Esophagus muscularis mucosa (tissue), 4 donors: Measurements from ENCODE around the gene ZBTB12. TPM values are rescaled to one million over a fixed set of nuclear protein-coding genes. Genes with fewer than 3 reads are reported as not detected.

ENCODE experiments used
- DNase-seq: peaks from one replicate; pipeline ENCODE4 v3.0.0-alpha.2; 2017; ENCODE audit errors: extremely low spot score
- H3K27ac ChIP-seq, 4 donors: fragments of 200-600 bp; sonication (generic); replicated peaks in 1 of 4; 1 replicate in 3 of 4; 2 replicates in 1 of 4; pipeline ENCODE4 v1.5.1; 2016 to 2019; ENCODE audit warnings: mild to moderate bottlenecking in 1 of 4
- H3K27me3 ChIP-seq, 4 donors: fragments of 200-600 bp; sonication (generic); one replicate each; pipeline versions ENCODE4 v1.5.1 to v1.6.0; 2016 to 2019
- H3K36me3 ChIP-seq, 4 donors: fragments of 200-600 bp; sonication (generic); one replicate each; pipeline ENCODE4 v1.5.1; 2016 to 2019
- H3K4me1 ChIP-seq, 4 donors: fragments of 200-600 bp; sonication (generic); one replicate each; pipeline ENCODE4 v1.5.1; 2016 to 2019
- H3K4me3 ChIP-seq, 4 donors: fragments of 200-600 bp; sonication (generic); 1 replicate in 2 of 4; 2 replicates in 2 of 4; pipeline ENCODE4 v1.5.1; 2016 to 2019; ENCODE audit warnings: mild to moderate bottlenecking in 4 of 4, moderate library complexity in 1 of 4
- H3K9me3 ChIP-seq, 4 donors: fragments of 200-600 bp; sonication (generic); 1 replicate in 3 of 4; 2 replicates in 1 of 4; pipeline ENCODE4 v1.5.1; 2016 to 2019
- EP300 ChIP-seq: sonication (generic); formaldehyde crosslinking; IDR thresholded peaks from one replicate; pipeline ENCODE4 v1.6.1; 2017; ENCODE audit warnings: antibody characterized with exemption
- POLR2A ChIP-seq: fragments of 450-650 bp; IDR thresholded peaks from one replicate; pipeline ENCODE4 v1.6.1; 2017; ENCODE audit warnings: antibody characterized with exemption, moderate library complexity, mild to moderate bottlenecking, low read depth
- POLR2AphosphoS5 ChIP-seq, 2 donors: sonication (generic); formaldehyde crosslinking; IDR thresholded peaks; one replicate each; pipeline ENCODE4 v1.6.1; 2017; ENCODE audit warnings: antibody characterized with exemption in 2 of 2
- WGBS: methylation state at CpG from one replicate; pipeline ENCODE4 v1.1.5; 2018; 5-methylcytosine and 5-hydroxymethylcytosine counted together
- intact Hi-C: fragments of 100-400 bp; cut with DNase I; formaldehyde crosslinking; loops from one replicate; pipeline ENCODE4 v1.15.1; 2023
- total RNA-seq, 4 donors: library from RNA; depleted of rRNA; stranded (reverse); fragments of >200 nt; gene quantifications; one replicate each; pipeline versions ENCODE4 v1.1.0 to v1.2.1, GENCODE V29; 2016
- TF ChIP-seq, protein P1 (sequence below), 3 experiments: fragments of 200-600 bp in 2 of 3; fragments of 450-650 bp in 1 of 3; sonication (generic) in 2 of 3; IDR thresholded peaks; one replicate each; pipeline ENCODE4 v1.5.1; 2017 to 2019; ENCODE audit warnings: antibody characterized with exemption in 3 of 3, mild to moderate bottlenecking in 2 of 3, moderate library complexity in 1 of 3

Gene ZBTB12
- total RNA-seq, 4 donors from 2014 or later: 0.66 to 2.5 (median 1.6) TPM

DNA sequence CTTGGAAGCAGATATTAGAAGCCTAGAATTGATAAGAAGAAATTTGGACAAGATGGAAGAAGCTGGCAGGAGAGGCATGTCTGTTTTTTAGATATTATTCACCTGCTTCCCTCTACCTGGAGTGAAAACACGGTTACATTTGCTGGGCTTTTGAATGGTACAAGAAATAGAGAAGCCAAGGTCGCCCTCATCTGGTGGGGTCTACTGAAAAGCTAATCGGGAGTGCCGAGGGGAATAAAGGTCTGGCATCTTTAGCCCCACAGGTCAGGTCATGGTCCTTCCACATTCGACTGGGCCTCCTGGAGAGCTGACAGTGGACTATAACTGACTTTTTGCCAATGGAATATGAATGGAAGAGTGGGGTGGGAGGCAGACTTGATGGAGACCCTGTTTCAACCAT lies 21.1 kb upstream of the ZBTB12 start:
- no peak overlapping the region for H3K27ac ChIP-seq
- DNase-seq: no peak
- H3K4me3 ChIP-seq: no peak overlapping the region
- WGBS: 10% methylated on average over 5 of the region's 5 CpGs
- no peaks in the 10 kb centered on the region for H3K9me3 ChIP-seq
- H3K27me3 ChIP-seq: no peaks in the 10 kb centered on the region
- H3K4me1 ChIP-seq: no peaks in the 10 kb centered on the region
- H3K36me3 ChIP-seq: no peaks in the 10 kb centered on the region
- TF ChIP-seq EP300: no peak
- no peak for TF ChIP-seq POLR2A
- TF ChIP-seq POLR2AphosphoS5 (IDR thresholded peaks at IDR 0.05): no peak
- TF ChIP-seq, protein P1, sequence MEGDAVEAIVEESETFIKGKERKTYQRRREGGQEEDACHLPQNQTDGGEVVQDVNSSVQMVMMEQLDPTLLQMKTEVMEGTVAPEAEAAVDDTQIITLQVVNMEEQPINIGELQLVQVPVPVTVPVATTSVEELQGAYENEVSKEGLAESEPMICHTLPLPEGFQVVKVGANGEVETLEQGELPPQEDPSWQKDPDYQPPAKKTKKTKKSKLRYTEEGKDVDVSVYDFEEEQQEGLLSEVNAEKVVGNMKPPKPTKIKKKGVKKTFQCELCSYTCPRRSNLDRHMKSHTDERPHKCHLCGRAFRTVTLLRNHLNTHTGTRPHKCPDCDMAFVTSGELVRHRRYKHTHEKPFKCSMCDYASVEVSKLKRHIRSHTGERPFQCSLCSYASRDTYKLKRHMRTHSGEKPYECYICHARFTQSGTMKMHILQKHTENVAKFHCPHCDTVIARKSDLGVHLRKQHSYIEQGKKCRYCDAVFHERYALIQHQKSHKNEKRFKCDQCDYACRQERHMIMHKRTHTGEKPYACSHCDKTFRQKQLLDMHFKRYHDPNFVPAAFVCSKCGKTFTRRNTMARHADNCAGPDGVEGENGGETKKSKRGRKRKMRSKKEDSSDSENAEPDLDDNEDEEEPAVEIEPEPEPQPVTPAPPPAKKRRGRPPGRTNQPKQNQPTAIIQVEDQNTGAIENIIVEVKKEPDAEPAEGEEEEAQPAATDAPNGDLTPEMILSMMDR (IDR thresholded peaks at IDR 0.05): no peak
- intact Hi-C loops: loop anchor here (10.0 kb wide), 1 partner anchor 352 kb away; no protein-coding TSS in a partner anchor

DNA sequence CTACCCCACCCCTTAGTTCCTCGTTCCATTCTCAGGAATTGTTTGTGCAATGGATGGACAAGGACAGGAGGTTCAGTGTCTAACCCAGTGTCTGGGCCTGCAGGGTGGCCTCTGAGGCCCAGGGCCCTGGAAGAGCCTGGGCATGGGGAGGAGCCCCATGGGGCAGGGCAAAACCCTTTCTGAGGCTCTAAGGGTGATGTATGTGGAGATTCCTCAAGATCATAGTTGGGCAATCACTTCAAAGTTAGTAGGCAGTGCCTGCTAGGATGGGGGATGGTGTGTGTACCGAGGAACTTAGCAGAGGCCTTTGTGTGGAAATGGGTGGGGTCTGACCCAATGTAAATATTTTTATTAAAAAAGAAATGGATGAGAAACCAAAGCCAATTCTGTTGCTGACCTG lies 18.9 kb upstream of the ZBTB12 start:
- Histone ChIP-seq H3K27me3 (no peaks in the 10 kb centered on the region), H3K4me3 (no peak overlapping the region), H3K9me3 (no peaks in the 10 kb centered on the region), H3K4me1 (no peaks in the 10 kb centered on the region), H3K36me3 (no peaks in the 10 kb centered on the region), H3K27ac (no peak overlapping the region)
- DNase-seq: no peak
- TF ChIP-seq, protein P1 (IDR thresholded peaks at IDR 0.05): no peak
- TF ChIP-seq EP300 (no peak), POLR2A (no peak), POLR2AphosphoS5 (IDR thresholded peaks at IDR 0.05) (no peak)
- WGBS: 57% methylated on average over 2 of the region's 2 CpGs
- intact Hi-C loops: loop anchor here (10.0 kb wide), 1 partner anchor 354 kb away; no protein-coding TSS in a partner anchor

DNA sequence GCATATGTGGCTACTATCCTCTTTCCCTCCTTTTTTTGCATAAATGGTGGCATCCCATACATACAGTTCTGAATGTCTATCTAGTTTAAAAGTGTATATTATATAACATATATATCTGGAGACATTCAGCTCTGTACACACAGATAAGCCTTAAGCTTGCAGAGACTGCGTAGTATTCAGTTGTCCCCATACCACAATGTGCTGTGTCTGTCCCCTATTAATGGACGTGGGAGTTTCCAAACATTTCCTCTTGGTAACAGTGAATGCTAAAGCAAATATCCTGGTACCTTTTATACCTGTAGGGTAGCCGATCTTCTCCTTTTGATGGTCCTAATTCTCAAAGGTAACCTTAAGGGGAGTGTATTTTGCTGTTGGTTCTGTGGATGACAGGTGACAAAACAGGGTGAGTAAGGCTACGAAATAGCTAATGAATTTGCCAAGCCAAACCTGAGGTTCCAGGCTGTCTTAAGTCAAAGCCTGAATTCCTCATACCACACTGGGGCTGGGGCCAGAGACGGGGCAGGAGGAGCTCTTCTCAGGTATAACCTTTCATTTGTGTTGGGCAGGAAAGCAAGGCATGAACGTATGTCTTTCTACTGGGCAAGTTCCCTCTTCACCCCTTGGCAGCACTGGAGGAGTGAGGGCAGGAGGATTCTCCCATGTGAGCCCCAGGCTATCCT lies 17.9 kb upstream of the ZBTB12 start:
- TF ChIP-seq POLR2A (no peak), EP300 (no peak)
- Histone ChIP-seq H3K27ac (no peak overlapping the region), H3K36me3 (no peaks in the 10 kb centered on the region), H3K27me3 (no peaks in the 10 kb centered on the region), H3K4me1 (no peaks in the 10 kb centered on the region), H3K9me3 (no peaks in the 10 kb centered on the region), H3K4me3 (no peak overlapping the region)
- intact Hi-C loops: loop anchor here (10.0 kb wide), 1 partner anchor 355 kb away; no protein-coding TSS in a partner anchor
- WGBS: 85% methylated on average over 6 of the region's 6 CpGs
- DNase-seq: no peak

DNA sequence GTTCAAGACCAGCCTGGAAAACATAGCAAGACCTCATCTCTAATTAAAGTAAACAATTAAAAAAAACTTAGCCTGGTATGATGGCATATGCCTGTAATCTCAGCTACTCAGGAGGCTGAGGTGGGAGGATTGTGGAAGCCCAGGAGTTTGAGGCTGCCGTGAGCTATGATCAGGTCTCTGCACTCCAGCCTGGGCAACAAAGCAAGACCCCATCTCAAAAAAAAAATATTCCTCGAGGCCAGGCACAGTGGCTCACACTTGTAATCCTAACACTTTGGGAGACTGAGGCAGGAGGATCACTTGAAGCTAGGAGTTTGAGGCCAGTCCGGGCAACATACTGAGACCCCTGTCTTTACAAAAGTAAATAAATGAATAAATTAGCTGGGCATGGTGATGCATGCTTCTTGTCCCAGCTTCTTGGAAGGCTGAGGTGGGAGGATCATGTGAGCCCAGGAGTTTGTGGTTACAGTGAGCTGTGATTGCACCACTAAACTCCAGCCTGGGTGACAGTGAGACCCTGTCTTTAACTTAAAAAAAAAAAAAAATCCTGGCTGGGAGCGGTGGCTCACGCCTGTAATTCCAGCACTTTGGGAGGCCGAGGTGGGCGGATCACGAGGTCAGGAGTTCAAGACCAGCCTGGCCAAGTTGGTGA lies 16.3 kb upstream of the ZBTB12 start:
- H3K4me3 ChIP-seq: no peak overlapping the region
- intact Hi-C loops: no loop called here
- no peaks in the 10 kb centered on the region for H3K27me3 ChIP-seq
- DNase-seq: no peak
- no peaks in the 10 kb centered on the region for H3K4me1 ChIP-seq
- no peak for TF ChIP-seq EP300
- no peak for TF ChIP-seq POLR2A
- TF ChIP-seq, protein P1 (IDR thresholded peaks at IDR 0.05): no peak
- no peak for TF ChIP-seq POLR2AphosphoS5 (IDR thresholded peaks at IDR 0.05)
- no peaks in the 10 kb centered on the region for H3K9me3 ChIP-seq
- no peak overlapping the region for H3K27ac ChIP-seq
- WGBS: 77% methylated on average over 8 of the region's 8 CpGs
- no peaks in the 10 kb centered on the region for H3K36me3 ChIP-seq

DNA sequence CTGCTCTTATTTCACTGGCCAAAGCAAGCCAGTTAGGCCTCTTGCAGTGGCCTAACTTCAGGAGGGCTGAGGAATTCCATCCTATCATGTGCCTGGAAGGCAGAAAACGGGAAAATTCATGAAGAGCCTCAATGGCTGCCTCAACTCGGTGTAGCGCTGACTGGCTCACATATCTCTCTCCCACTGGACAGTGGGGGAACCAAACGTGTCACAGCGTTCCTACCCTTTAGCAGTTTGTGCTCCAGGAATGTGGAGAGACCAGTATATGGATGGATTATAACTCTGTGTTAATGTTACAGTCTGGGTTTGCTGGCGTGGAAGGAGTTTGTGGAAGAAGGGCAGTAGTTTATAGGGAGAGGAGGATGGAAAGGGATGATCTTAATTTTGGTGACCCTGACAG lies 13.9 kb upstream of the ZBTB12 start:
- TF ChIP-seq POLR2A (no peak), POLR2AphosphoS5 (IDR thresholded peaks at IDR 0.05) (no peak), EP300 (no peak)
- TF ChIP-seq, protein P1 (IDR thresholded peaks at IDR 0.05): no peak
- no peaks in the 10 kb centered on the region for H3K27me3 ChIP-seq
- no peak overlapping the region for H3K27ac ChIP-seq
- no peak overlapping the region for H3K4me3 ChIP-seq
- no peaks in the 10 kb centered on the region for H3K4me1 ChIP-seq
- no peak for DNase-seq
- 80% methylated on average over 6 of the region's 6 CpGs for WGBS
- H3K36me3 ChIP-seq: no peaks in the 10 kb centered on the region
- intact Hi-C loops: no loop called here
- no peaks in the 10 kb centered on the region for H3K9me3 ChIP-seq
